A549 (cell line): ENCODE results near the gene GOLGA3. TPM values are rescaled to one million over a fixed set of nuclear protein-coding genes. Genes with fewer than 3 reads are reported as not detected.

Source experiments
- ATAC-seq, 2 experiments: fragments of 200-7000 bp in 1 of 2; fragments of >200 bp in 1 of 2; cut with Nextera tagmentation in 1 of 2; cut with Tn5 transposase in 1 of 2; 3 replicates each; pipeline versions ENCODE4 v1.8.0 to v1.9.1; 2018 to 2020; ENCODE audit warnings: mild to moderate bottlenecking in 1 of 2, moderate library complexity in 1 of 2
- CTCF ChIA-PET: fragments of 300-600 bp; sonication (Branson Sonifier 250); formaldehyde crosslinking; extraction: SDS; loops from one replicate; lab custom pipeline; 2021; ENCODE audit warnings: antibody characterized with exemption, inconsistent platforms; lab: Yijun Ruan, JAX
- POLR2A ChIA-PET: fragments of 350-600 bp; formaldehyde crosslinking; extraction: SDS; loops from one replicate; lab custom pipeline; 2021; ENCODE audit warnings: antibody characterized with exemption, inconsistent platforms; lab: Yijun Ruan, JAX
- DNase-seq, 2 experiments: peaks; one replicate each; pipeline versions ENCODE4 v3.0.0 to v3.0.0-alpha.2; 2011 to 2016; ENCODE audit warnings: low read depth in 1 of 2, low spot score in 1 of 2
- FAIRE-seq: peaks from 2 replicates; lab custom pipeline; 2011; peaks lifted over from hg19 to GRCh38; lab: Jason Lieb, UNC
- H3K27ac ChIP-seq, 2 experiments: fragments of >200 bp; sonication (Bioruptor Twin); formaldehyde crosslinking; 3 replicates each; pipeline ENCODE4 v1.5.1; 2016 to 2017
- H3K4me1 ChIP-seq: fragments of >200 bp; sonication (Bioruptor Twin); formaldehyde crosslinking; 3 replicates; pipeline ENCODE4 v1.6.1; 2016
- H3K4me2 ChIP-seq: fragments of >200 bp; sonication (Bioruptor Twin); formaldehyde crosslinking; 3 replicates; pipeline ENCODE4 v1.6.1; 2016
- H3K4me3 ChIP-seq: fragments of >200 bp; sonication (Bioruptor Twin); formaldehyde crosslinking; 3 replicates; pipeline ENCODE4 v1.5.1; 2016
- H3K9me3 ChIP-seq: fragments of >200 bp; sonication (Bioruptor Twin); formaldehyde crosslinking; 3 replicates; pipeline ENCODE4 v1.6.1; 2016
- CBX8 ChIP-seq: fragments of 200-600 bp; sonication (generic); IDR thresholded peaks from 2 replicates; pipeline ENCODE4 v1.6.1; 2016
- CHD2 ChIP-seq: fragments of 150-350 bp; IDR thresholded peaks from 2 replicates; pipeline ENCODE4 v1.6.1; 2014; ENCODE audit warnings: low read length; ENCODE audit not compliant: partially characterized antibody
- ESRRA ChIP-seq: fragments of 150-350 bp; IDR thresholded peaks from 2 replicates; pipeline ENCODE4 v1.6.1; 2014; ENCODE audit warnings: mild to moderate bottlenecking, low read length, borderline replicate concordance
- HOXA7 ChIP-seq: fragments of 250-450 bp; sonication (Bioruptor Pico); IDR thresholded peaks from 2 replicates; pipeline ENCODE4 v1.5.0; 2020; ENCODE audit warnings: mild to moderate bottlenecking, moderate library complexity
- HOXB5 ChIP-seq: fragments of 250-450 bp; sonication (Bioruptor Pico); IDR thresholded peaks from 2 replicates; pipeline ENCODE4 v1.5.0; 2020; ENCODE audit warnings: mild to moderate bottlenecking, moderate library complexity
- JUN ChIP-seq, 2 experiments: fragments of >200 bp; sonication (Bioruptor Twin); formaldehyde crosslinking; IDR thresholded peaks; 2 replicates in 1 of 2; 3 replicates in 1 of 2; pipeline ENCODE4 v1.6.1; 2016 to 2017
- KDM1A ChIP-seq: fragments of 200-600 bp; sonication (generic); IDR thresholded peaks from 2 replicates; pipeline ENCODE4 v1.6.1; 2016; ENCODE audit warnings: low read depth, mild to moderate bottlenecking
- MAX ChIP-seq: IDR thresholded peaks from 2 replicates; pipeline ENCODE4 v1.6.1; 2012
- NFE2L2 ChIP-seq: fragments of 150-350 bp; conservative IDR thresholded peaks from 2 replicates; pipeline ENCODE4 v1.6.1; 2014; ENCODE audit warnings: low read length
- NPAS2 ChIP-seq: fragments of 250-450 bp; sonication (Bioruptor Pico); IDR thresholded peaks from 2 replicates; pipeline ENCODE4 v1.8.0; 2022; ENCODE audit warnings: mild to moderate bottlenecking, moderate library complexity, borderline replicate concordance
- NR3C1 ChIP-seq: fragments of >200 bp; sonication (Bioruptor Twin); formaldehyde crosslinking; IDR thresholded peaks from 3 replicates; pipeline ENCODE4 v1.6.1; 2017
- PHF8 ChIP-seq: fragments of 200-600 bp; sonication (generic); IDR thresholded peaks from 2 replicates; pipeline ENCODE4 v1.6.1; 2016; ENCODE audit warnings: low read depth, mild to moderate bottlenecking, antibody characterized with exemption, moderate library complexity, borderline replicate concordance
- POLR2A ChIP-seq: IDR thresholded peaks from 2 replicates; pipeline ENCODE4 v1.6.1; 2012; ENCODE audit warnings: mild to moderate bottlenecking, low read length
- POLR2AphosphoS2 ChIP-seq: conservative IDR thresholded peaks from 2 replicates; pipeline ENCODE4 v1.6.1; 2012; ENCODE audit warnings: low read length, improper control_type of control experiment, inconsistent platforms
- RAD21 ChIP-seq, 2 experiments: fragments of >200 bp in 1 of 2; sonication (Bioruptor Twin) in 1 of 2; formaldehyde crosslinking in 1 of 2; IDR thresholded peaks in 1 of 2; conservative IDR thresholded peaks in 1 of 2; 2 replicates in 1 of 2; 3 replicates in 1 of 2; pipeline ENCODE4 v1.6.1; 2012 to 2018; ENCODE audit warnings: inconsistent platforms in 1 of 2
- RCOR1 ChIP-seq: fragments of 150-350 bp; IDR thresholded peaks from 2 replicates; pipeline ENCODE4 v1.6.1; 2014; ENCODE audit warnings: antibody characterized with exemption, low read length, low read depth
- REST ChIP-seq: fragments of 200-600 bp; sonication (generic); IDR thresholded peaks from 2 replicates; pipeline ENCODE4 v1.6.1; 2016; ENCODE audit warnings: antibody characterized with exemption, mild to moderate bottlenecking, moderate library complexity
- TFCP2L1 ChIP-seq: fragments of 250-450 bp; sonication (Bioruptor Pico); IDR thresholded peaks from 2 replicates; pipeline ENCODE4 v1.5.0; 2021; ENCODE audit warnings: mild to moderate bottlenecking
- ZNF302 ChIP-seq: fragments of 250-450 bp; sonication (Bioruptor Pico); IDR thresholded peaks from 2 replicates; pipeline ENCODE4 v1.9.0; 2021; ENCODE audit warnings: inconsistent platforms, mild to moderate bottlenecking, moderate library complexity
- WGBS: methylation state at CpG from one replicate; pipeline ENCODE4 v1.1.6; 2017; ENCODE audit errors: missing lambda C conversion rate; 5-methylcytosine and 5-hydroxymethylcytosine counted together
- polyA plus RNA-seq, 4 experiments: library from polyadenylated mRNA; depleted of rRNA in 3 of 4; stranded (reverse); fragments of >200 nt; fragmentation: RNase III in 1 of 4; extraction: RNeasy Plus Mini Kit Qiagen cat#74134 plus additional on column Dnase treatment in 1 of 4; gene quantifications; 2 replicates in 3 of 4; 3 replicates in 1 of 4; pipeline ENCODE4 v1.2.3, GENCODE V29; 2011 to 2017
- TF ChIP-seq, protein P1 (sequence below): fragments of 450-650 bp; IDR thresholded peaks from 2 replicates; pipeline ENCODE4 v1.6.1; 2014; ENCODE audit warnings: antibody characterized with exemption
- TF ChIP-seq, protein P2 (sequence below): fragments of 250-450 bp; sonication (Bioruptor Pico); IDR thresholded peaks from 2 replicates; pipeline ENCODE4 v1.5.0; 2020; ENCODE audit warnings: low read depth, mild to moderate bottlenecking, moderate library complexity

Gene GOLGA3
- polyA plus RNA-seq, 2 of the 4 experiments (the other 2 are of a cell fraction) = 23.0 to 25.5 TPM

- no peak for TF ChIP-seq HOXA7 (CRISPR knock-in tag)
- no peak for TF ChIP-seq MAX
- no peak for TF ChIP-seq RAD21 (conservative IDR thresholded peaks at IDR 0.05 in 1 of 2, IDR thresholded peaks at IDR 0.05 in 1 of 2)
- no peak for TF ChIP-seq NR3C1
- TF ChIP-seq, protein P1, sequence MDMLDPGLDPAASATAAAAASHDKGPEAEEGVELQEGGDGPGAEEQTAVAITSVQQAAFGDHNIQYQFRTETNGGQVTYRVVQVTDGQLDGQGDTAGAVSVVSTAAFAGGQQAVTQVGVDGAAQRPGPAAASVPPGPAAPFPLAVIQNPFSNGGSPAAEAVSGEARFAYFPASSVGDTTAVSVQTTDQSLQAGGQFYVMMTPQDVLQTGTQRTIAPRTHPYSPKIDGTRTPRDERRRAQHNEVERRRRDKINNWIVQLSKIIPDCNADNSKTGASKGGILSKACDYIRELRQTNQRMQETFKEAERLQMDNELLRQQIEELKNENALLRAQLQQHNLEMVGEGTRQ = no peak
- TF ChIP-seq TFCP2L1 = no peak
- no peak for TF ChIP-seq PHF8
- H3K9me3 ChIP-seq = no peaks in the 10 kb centered on the region
- H3K4me2 ChIP-seq = no peak overlapping the region
- CTCF ChIA-PET = interaction anchor here (1.2 kb wide), 1 partner anchor 9 kb away, joined by 4 read pairs; no protein-coding TSS in a partner anchor
- ATAC-seq (no peak; a peak in 1 of 6 replicates), DNase-seq (no peak), FAIRE-seq (no peak)
- no peak overlapping the region for H3K27ac ChIP-seq
- 91% methylated on average over 30 of the region's 30 CpGs for WGBS
- H3K4me3 ChIP-seq = no peak overlapping the region
- POLR2A ChIA-PET = no interaction called here
- H3K4me1 ChIP-seq = no peaks in the 10 kb centered on the region
Observed at GRCh38 chr12:132774646-132775275, 53.9 kb downstream of the GOLGA3 start.

DNA sequence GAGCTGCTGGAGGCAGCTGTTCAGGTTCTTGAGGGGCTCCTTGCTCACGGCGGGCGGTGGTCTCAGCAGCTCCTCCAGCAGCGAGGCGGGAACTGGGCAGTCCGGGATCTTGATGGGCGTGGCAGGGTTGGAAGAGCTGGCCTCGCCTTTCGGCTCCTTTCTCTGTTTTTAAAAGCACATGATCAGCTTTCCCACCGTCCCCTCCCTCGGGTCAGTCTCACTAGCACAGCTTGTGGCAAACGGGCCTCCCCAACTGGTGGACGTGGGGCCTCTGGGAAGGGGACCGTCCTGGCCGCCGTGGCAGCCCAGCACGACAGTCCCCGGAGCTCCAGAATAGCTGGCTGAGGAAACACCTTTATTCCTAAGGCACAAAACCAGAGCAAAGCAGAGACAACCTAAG is 54.5 kb downstream of the GOLGA3 start:
- H3K4me1 ChIP-seq = no peaks in the 10 kb centered on the region
- ChIA-PET CTCF (interaction anchor here (1.2 kb wide), 1 partner anchor 15 kb away, joined by 4 read pairs; no protein-coding TSS in a partner anchor), POLR2A (no interaction called here)
- FAIRE-seq (no peak), ATAC-seq (no peak), DNase-seq (no peak)
- TF ChIP-seq CHD2 = no peak
- TF ChIP-seq NPAS2 (CRISPR knock-in tag) = no peak
- TF ChIP-seq ZNF302 (CRISPR knock-in tag) = no peak
- TF ChIP-seq KDM1A = no peak
- no peak for TF ChIP-seq HOXA7 (CRISPR knock-in tag)
- no peak for TF ChIP-seq RCOR1
- TF ChIP-seq, protein P2, sequence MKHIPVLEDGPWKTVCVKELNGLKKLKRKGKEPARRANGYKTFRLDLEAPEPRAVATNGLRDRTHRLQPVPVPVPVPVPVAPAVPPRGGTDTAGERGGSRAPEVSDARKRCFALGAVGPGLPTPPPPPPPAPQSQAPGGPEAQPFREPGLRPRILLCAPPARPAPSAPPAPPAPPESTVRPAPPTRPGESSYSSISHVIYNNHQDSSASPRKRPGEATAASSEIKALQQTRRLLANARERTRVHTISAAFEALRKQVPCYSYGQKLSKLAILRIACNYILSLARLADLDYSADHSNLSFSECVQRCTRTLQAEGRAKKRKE (CRISPR knock-in tag) = no peak
- TF ChIP-seq NFE2L2 = no peak
- no peak for TF ChIP-seq POLR2A
- TF ChIP-seq ESRRA = no peak
- no peak for TF ChIP-seq JUN (IDR thresholded peaks at IDR 0.05)
- TF ChIP-seq CBX8 = no peak
- TF ChIP-seq REST = no peak
- TF ChIP-seq HOXB5 (CRISPR knock-in tag) = no peak
- no peak for TF ChIP-seq POLR2AphosphoS2
- TF ChIP-seq TFCP2L1 = no peak
- WGBS = 93% methylated on average over 18 of the region's 18 CpGs
- H3K4me2 ChIP-seq = no peak overlapping the region
- no peak overlapping the region for H3K4me3 ChIP-seq
- H3K27ac ChIP-seq = no peak overlapping the region
- H3K9me3 ChIP-seq = no peaks in the 10 kb centered on the region
